GM12864 (cell line): ENCODE data around the gene LRRD1.
A peak's percentile ranks its signal among the peaks of the same experiment; 100 is the strongest.

ENCODE experiments used
- DNase-seq: peaks from one replicate; pipeline ENCODE4 v3.0.0-alpha.2; 2011; ENCODE audit warnings: low read depth
- H3K4me3 ChIP-seq: 2 replicates; pipeline ENCODE4 v1.5.1; 2011; ENCODE audit warnings: mild to moderate bottlenecking, low read depth, low read length, control low read depth
- TF ChIP-seq, protein P1 (sequence below): IDR thresholded peaks from 2 replicates; pipeline ENCODE4 v1.5.1; 2011; ENCODE audit warnings: low read depth, mild to moderate bottlenecking, moderate library complexity, low read length, control low read depth, inconsistent platforms; ENCODE audit errors: missing control alignments

Gene LRRD1

DNA sequence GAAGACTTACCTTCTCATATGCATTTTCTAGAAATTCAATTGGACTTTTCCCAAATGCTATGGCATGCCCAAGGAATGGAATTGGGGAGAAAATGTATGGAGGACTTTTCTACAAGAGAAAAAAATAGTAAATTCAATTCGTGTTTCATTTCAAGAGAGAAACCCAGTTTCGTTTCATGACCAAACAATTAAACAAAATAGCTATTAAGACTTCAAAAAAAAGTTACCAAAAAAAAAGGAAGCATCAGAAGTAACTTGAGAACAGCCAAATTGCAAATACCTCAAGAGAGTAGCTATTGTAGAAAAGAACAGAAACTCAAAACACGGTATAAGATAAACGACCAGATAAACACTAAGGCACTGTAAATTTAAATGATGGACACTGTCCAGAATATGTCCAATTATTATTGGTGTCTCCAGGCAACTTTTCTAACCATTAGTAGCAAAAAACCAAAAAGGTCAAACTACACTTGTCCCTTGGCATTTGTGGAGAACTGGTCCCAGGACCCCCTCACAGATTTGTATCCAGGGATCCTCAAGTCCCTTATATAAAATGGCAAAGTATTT lies 47.1 kb downstream of the LRRD1 start:
- TF ChIP-seq, protein P1, sequence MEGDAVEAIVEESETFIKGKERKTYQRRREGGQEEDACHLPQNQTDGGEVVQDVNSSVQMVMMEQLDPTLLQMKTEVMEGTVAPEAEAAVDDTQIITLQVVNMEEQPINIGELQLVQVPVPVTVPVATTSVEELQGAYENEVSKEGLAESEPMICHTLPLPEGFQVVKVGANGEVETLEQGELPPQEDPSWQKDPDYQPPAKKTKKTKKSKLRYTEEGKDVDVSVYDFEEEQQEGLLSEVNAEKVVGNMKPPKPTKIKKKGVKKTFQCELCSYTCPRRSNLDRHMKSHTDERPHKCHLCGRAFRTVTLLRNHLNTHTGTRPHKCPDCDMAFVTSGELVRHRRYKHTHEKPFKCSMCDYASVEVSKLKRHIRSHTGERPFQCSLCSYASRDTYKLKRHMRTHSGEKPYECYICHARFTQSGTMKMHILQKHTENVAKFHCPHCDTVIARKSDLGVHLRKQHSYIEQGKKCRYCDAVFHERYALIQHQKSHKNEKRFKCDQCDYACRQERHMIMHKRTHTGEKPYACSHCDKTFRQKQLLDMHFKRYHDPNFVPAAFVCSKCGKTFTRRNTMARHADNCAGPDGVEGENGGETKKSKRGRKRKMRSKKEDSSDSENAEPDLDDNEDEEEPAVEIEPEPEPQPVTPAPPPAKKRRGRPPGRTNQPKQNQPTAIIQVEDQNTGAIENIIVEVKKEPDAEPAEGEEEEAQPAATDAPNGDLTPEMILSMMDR, result no peak
- DNase-seq, result no peak
- peak overlapping the region; percentile 30; the same call in 1 of the 2 replicates for H3K4me3 ChIP-seq

DNA sequence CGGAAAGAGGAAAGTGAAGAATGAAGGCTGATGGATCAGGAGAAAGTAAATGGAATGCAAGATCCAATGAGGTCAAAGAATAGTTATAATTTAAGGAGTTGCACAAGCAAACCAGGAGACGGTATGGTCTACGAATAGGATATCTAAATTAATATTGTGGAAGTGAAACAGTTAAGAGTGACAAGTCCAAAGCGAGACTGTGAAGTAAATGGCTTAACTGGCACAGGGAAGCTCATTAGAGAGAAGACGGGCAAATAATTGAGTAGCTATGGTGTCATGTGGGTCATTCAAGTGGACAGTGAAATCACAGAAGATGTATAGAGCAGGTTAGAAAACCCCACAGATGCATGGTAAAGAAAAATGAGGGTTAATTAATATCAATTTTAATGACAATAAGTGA lies 47.8 kb downstream of the LRRD1 start:
- no peak for DNase-seq
- TF ChIP-seq, protein P1, result no peak
- peak overlapping the region; percentile 1; the same call in 1 of the 2 replicates for H3K4me3 ChIP-seq

DNA sequence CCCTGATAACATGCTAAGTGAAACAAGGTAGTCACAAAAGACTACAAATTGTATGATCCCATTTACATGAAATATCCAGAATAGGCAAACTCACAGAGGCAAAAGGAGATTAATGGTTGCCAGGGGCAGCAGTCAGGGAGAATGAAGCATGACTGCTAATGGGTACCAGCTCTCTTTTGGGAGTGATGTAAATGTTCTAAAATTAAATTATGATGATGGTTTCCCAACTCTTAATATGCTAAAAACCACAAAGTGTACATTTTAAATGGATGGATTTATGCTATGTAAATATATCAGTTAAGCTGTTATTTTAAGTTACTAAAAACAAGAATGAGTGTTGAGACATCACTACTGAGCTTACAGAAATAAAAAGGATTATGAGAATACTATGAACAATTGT lies 57.3 kb downstream of the LRRD1 start:
- no peak overlapping the region for H3K4me3 ChIP-seq
- TF ChIP-seq, protein P1, result no peak
- DNase-seq, result no peak

DNA sequence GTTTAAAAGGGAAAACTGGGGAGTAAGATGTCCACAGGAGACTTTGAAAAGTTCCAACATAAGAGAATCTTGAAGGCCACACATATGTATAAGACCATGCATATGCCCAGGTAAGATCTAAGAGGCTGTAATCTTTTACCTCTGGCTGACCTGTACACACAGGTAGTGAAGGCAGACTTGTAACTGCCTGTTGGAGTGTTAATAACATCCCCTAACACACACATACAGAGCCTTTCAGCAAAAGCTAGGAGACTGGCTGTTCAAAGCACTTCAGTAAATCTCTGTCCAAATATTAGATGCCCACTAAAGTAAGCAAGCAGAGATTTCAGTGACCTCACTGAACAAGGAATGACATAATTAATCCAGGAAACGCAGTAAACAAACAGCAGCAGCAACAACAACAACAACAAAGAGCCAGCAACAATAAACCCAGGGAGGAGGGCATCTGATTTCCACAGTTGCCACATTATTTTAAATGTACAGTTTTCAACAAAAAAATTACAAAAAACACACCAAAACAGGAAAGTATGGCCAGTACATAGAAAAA lies 59.7 kb downstream of the LRRD1 start:
- TF ChIP-seq, protein P1, result no peak
- H3K4me3 ChIP-seq, result no peak overlapping the region
- DNase-seq, result no peak

DNA sequence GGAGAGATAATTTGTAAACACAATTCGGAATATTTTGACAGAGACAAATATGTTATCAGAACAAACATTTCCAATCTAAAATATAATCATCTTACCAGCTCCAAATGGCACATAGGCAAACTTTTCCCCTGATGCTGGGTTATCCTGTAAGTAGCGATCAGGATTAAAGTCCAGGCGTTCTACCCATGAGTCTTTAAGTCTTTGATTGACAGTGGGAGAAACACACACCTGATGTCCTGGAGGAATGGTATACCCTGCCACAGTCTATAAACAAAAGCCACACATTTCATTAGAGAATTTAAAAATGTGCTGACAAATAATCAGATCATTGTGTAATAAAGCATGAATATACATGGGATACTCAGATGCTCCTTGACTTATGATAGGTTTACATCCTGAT lies 62.0 kb downstream of the LRRD1 start:
- DNase-seq, result no peak
- TF ChIP-seq, protein P1, result no peak
- H3K4me3 ChIP-seq, result no peak overlapping the region

DNA sequence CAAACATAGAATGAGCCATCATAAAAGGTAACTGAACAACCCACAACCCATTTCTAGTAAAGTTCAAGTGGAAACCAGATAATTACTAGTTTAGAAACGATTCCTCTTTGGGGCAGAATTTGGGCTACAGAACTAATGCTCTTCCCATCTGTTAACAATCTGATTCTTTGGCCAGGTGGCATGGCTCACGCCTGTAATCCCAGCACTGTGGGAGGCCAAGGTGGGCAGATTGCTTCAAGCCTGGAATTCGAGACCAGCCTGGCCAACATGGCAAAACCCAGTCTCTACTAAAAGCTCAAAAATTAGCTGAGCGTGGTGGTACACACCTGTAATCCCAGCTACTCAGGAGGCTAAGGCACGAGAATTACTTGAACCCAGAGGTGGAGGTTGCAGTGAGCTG lies 63.1 kb downstream of the LRRD1 start:
- no peak for DNase-seq
- TF ChIP-seq, protein P1, result no peak
- H3K4me3 ChIP-seq, result no peak overlapping the region

DNA sequence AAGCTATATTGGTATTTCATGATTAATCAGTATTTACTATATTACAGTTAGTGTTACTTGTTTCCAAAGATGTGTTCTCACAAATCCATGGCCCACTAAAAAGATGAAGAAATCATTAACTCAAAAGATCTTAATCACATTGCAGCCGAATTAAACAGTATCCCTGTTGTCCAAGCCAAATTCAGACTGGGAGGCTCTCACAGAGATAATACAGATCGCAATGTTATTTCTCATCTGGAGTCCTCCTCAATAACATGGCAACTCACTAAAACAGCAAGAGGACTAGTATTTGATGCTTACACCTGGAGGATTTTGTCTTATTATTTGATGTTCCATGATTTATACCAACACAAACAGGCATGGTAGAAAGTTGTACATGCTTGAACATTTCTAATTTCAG lies 68.1 kb downstream of the LRRD1 start:
- TF ChIP-seq, protein P1, result no peak
- no peak overlapping the region for H3K4me3 ChIP-seq
- no peak for DNase-seq
